Muscle of arm (tissue), 12 donors: ENCODE measurements around the gene HCK. TPM values are rescaled to one million over a fixed set of nuclear protein-coding genes. Genes with fewer than 3 reads are reported as not detected.

Experiments
- polyA plus RNA-seq, 12 donors: library from polyadenylated mRNA; unstranded; fragments of 120-200 nt; gene quantifications; one replicate each; pipeline ENCODE4 v1.2.1, GENCODE V29; 2013; ENCODE audit not compliant: insufficient read length in 12 of 12

Gene HCK
- polyA plus RNA-seq, 12 donors = 2.9 to 9.2 (median 3.8) TPM; not detected in 1

Other genes with a start within 250 kb of the HCK start
- 10 to 100 TPM in 11 of 12 donors, not detected in 1; 14.1 to 79.5 (median 48.4) TPM for gene MYLK2, start 232.9 kb upstream of the HCK start, polyA plus RNA-seq
- gene FOXS1, start 206.6 kb upstream of the HCK start, polyA plus RNA-seq = 10 to 100 TPM in 1 of 12 donors, 1 to 10 TPM in 10, not detected in 1; 3.9 to 10.5 (median 4.7) TPM
- gene DUSP15, start 181.7 kb upstream of the HCK start, polyA plus RNA-seq = 1 to 10 TPM in 10 of 12 donors, not detected in 2; 1.1 to 6.1 (median 1.8) TPM
- under 1 TPM in 7 of 12 donors, not detected in 5; 0.18 to 0.47 (median 0.38) TPM for gene TTLL9, start 181.6 kb upstream of the HCK start, polyA plus RNA-seq
- gene PDRG1, start 100.2 kb upstream of the HCK start, polyA plus RNA-seq = 10 to 100 TPM in 10 of 12 donors, 1 to 10 TPM in 1, not detected in 1; 8.9 to 35.8 (median 15.8) TPM
- gene XKR7, start 84.1 kb upstream of the HCK start, polyA plus RNA-seq = 1 to 10 TPM in 1 of 12 donors, under 1 TPM in 10, not detected in 1; 0.03 to 1.3 (median 0.12) TPM
- 10 to 100 TPM in 1 of 12 donors, 1 to 10 TPM in 10, not detected in 1; 4.2 to 12.7 (median 5.2) TPM for gene CCM2L, start 41.8 kb upstream of the HCK start, polyA plus RNA-seq
- 10 to 100 TPM in 11 of 12 donors, not detected in 1; 37.7 to 58.7 (median 44.8) TPM for gene TM9SF4, start 57.5 kb downstream of the HCK start, polyA plus RNA-seq
- 10 to 100 TPM in 11 of 12 donors, not detected in 1; 10.0 to 37.1 (median 13.4) TPM for gene PLAGL2, start 155.5 kb downstream of the HCK start, polyA plus RNA-seq
- gene POFUT1, start 155.6 kb downstream of the HCK start, polyA plus RNA-seq = 10 to 100 TPM in 11 of 12 donors, not detected in 1; 27.3 to 37.7 (median 30.9) TPM
- gene KIF3B, start 225.4 kb downstream of the HCK start, polyA plus RNA-seq = 10 to 100 TPM in 11 of 12 donors, not detected in 1; 11.3 to 19.4 (median 14.0) TPM